HG03280 (cell line): ENCODE results near the gene PRKCH.

ENCODE experiments used
- ATAC-seq: cut with Tn5 transposase; IDR thresholded peaks from one replicate; pipeline ENCODE4 v1.9.1; 2021; ENCODE audit warnings: mild to moderate bottlenecking, moderate library complexity; ENCODE audit not compliant: unreplicated experiment

Gene PRKCH

GRCh38 chr14:61540931-61541330 lies 219.6 kb downstream of the PRKCH start:
- ATAC-seq, result no peak

- no peak for ATAC-seq
Observed at GRCh38 chr14:61542848-61543790, 221.7 kb downstream of the PRKCH start.

GRCh38 chr14:61543946-61544345 lies 222.6 kb downstream of the PRKCH start:
- no peak for ATAC-seq

GRCh38 chr14:61544448-61545330 lies 223.3 kb downstream of the PRKCH start:
- ATAC-seq, result no peak

- ATAC-seq, result no peak
Observed at GRCh38 chr14:61545726-61546455, 224.5 kb downstream of the PRKCH start.

- no peak for ATAC-seq
Observed at GRCh38 chr14:61547186-61548069, 226.0 kb downstream of the PRKCH start.

GRCh38 chr14:61549425-61549824 lies 228.0 kb downstream of the PRKCH start:
- no peak for ATAC-seq

GRCh38 chr14:61551384-61551783 lies 230.0 kb downstream of the PRKCH start:
- no peak for ATAC-seq

- no peak for ATAC-seq
Observed at GRCh38 chr14:61552241-61552640, 230.9 kb downstream of the PRKCH start.

GRCh38 chr14:61553730-61554641 lies 232.6 kb downstream of the PRKCH start:
- no peak for ATAC-seq

GRCh38 chr14:61555056-61555838 lies 233.9 kb downstream of the PRKCH start:
- ATAC-seq, result no peak

GRCh38 chr14:61556455-61556854 lies 235.1 kb downstream of the PRKCH start:
- ATAC-seq, result no peak

- no peak for ATAC-seq
Observed at GRCh38 chr14:61557262-61557661, 235.9 kb downstream of the PRKCH start.

GRCh38 chr14:61557854-61558253 lies 236.5 kb downstream of the PRKCH start:
- ATAC-seq, result no peak

- no peak for ATAC-seq
Observed at GRCh38 chr14:61558271-61558670, 236.9 kb downstream of the PRKCH start.

- no peak for ATAC-seq
Observed at GRCh38 chr14:61559641-61560201, 238.3 kb downstream of the PRKCH start.

GRCh38 chr14:61560323-61560722 lies 238.9 kb downstream of the PRKCH start:
- no peak for ATAC-seq

- ATAC-seq, result no peak
Observed at GRCh38 chr14:61561104-61561503, 239.7 kb downstream of the PRKCH start.
